Measurements from ENCODE around the gene TOP3A.

The TOP3A gene

DNA sequence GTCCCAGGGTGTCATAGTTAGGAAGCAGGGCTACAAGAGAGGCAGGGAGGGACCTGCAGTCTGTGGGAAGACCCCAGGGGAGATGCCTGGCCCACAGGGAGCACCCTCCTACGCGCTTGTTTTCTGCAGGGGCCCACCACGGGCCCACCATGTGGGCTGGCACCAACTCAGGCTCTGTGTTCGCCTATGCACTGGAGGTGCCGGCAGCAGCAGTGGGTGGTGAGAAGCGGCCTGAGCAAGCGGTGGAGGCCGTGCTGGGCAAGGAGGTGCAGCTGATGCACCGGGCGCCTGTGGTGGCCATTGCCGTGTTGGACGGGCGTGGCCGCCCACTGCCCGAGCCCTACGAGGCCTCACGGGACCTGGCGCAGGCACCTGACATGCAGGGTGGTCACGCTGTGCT lies 74.3 kb downstream of the TOP3A start:
- TF ChIP-seq, protein P1, sequence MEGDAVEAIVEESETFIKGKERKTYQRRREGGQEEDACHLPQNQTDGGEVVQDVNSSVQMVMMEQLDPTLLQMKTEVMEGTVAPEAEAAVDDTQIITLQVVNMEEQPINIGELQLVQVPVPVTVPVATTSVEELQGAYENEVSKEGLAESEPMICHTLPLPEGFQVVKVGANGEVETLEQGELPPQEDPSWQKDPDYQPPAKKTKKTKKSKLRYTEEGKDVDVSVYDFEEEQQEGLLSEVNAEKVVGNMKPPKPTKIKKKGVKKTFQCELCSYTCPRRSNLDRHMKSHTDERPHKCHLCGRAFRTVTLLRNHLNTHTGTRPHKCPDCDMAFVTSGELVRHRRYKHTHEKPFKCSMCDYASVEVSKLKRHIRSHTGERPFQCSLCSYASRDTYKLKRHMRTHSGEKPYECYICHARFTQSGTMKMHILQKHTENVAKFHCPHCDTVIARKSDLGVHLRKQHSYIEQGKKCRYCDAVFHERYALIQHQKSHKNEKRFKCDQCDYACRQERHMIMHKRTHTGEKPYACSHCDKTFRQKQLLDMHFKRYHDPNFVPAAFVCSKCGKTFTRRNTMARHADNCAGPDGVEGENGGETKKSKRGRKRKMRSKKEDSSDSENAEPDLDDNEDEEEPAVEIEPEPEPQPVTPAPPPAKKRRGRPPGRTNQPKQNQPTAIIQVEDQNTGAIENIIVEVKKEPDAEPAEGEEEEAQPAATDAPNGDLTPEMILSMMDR (IDR thresholded peaks at IDR 0.05; ENCODE audit: low read depth, low read length, poor library complexity, severe bottlenecking) = no peak
- no peak for TF ChIP-seq EZH2phosphoT487 (IDR thresholded peaks at IDR 0.05; ENCODE audit: borderline replicate concordance, low read length)
- Histone ChIP-seq H3K27ac (ENCODE audit: low read depth, low read length) (no peak overlapping the region), H3K4me3 (ENCODE audit: low read length) (no peak overlapping the region), H3K9me2 (replicated peaks; ENCODE audit: control insufficient read depth, low read length) (no peaks in the 10 kb centered on the region), H3K79me2 (ENCODE audit: control insufficient read depth, low read length) (no peaks in the 10 kb centered on the region), H3K27me3 (ENCODE audit: control insufficient read depth, low read length) (no peaks in the 10 kb centered on the region), H3F3A (ENCODE audit: control insufficient read depth, insufficient read depth) (no peaks in the 10 kb centered on the region), H3K4me2 (ENCODE audit: low read length) (no peak overlapping the region), H3K36me3 (ENCODE audit: control insufficient read depth, low read length) (peaks cover 10% of the 10 kb centered on the region), H4K20me1 (ENCODE audit: control insufficient read depth, insufficient read depth, low read depth, low read length) (no peaks in the 10 kb centered on the region), H3K4me1 (ENCODE audit: control insufficient read depth, low read length) (no peaks in the 10 kb centered on the region), H3K9me3 (ENCODE audit: control insufficient read depth, insufficient read depth, low read length) (no peaks in the 10 kb centered on the region)

DNA sequence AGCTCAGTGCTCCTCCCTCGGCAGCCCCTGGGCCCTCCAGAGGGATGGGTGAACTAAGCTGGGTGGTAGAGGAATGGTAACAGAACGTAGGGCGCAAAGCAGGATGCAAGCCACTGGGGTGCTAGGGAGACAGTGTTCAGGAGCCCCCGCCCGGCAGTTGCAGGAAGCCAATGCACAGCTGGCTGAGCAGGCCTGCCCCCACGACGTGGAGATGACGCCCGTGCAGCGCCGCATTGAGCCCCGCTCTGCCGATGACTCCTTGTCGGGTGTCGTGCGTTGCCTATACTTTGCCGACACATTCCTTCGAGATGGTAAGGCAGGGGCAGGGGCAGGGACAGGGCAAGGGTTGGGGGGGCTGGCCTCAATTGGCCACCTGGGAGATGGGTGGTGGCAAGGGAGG lies 76.5 kb downstream of the TOP3A start:
- H3K4me1 ChIP-seq (ENCODE audit: control insufficient read depth, low read length) = no peaks in the 10 kb centered on the region
- H3K79me2 ChIP-seq (ENCODE audit: control insufficient read depth, low read length) = no peaks in the 10 kb centered on the region
- H4K20me1 ChIP-seq (ENCODE audit: control insufficient read depth, insufficient read depth, low read depth, low read length) = no peaks in the 10 kb centered on the region
- H3K9me2 ChIP-seq (replicated peaks; ENCODE audit: control insufficient read depth, low read length) = no peaks in the 10 kb centered on the region
- no peaks in the 10 kb centered on the region for H3K9me3 ChIP-seq (ENCODE audit: control insufficient read depth, insufficient read depth, low read length)
- no peaks in the 10 kb centered on the region for H3F3A ChIP-seq (ENCODE audit: control insufficient read depth, insufficient read depth)
- H3K4me2 ChIP-seq (ENCODE audit: low read length) = no peak overlapping the region
- no peak for TF ChIP-seq EZH2phosphoT487 (IDR thresholded peaks at IDR 0.05; ENCODE audit: borderline replicate concordance, low read length)
- TF ChIP-seq, protein P1 (IDR thresholded peaks at IDR 0.05; ENCODE audit: low read depth, low read length, poor library complexity, severe bottlenecking) = no peak
- no peak overlapping the region for H3K4me3 ChIP-seq (ENCODE audit: low read length)
- H3K27me3 ChIP-seq (ENCODE audit: control insufficient read depth, low read length) = no peaks in the 10 kb centered on the region
- H3K27ac ChIP-seq (ENCODE audit: low read depth, low read length) = no peak overlapping the region
- H3K36me3 ChIP-seq (ENCODE audit: control insufficient read depth, low read length) = peaks cover 2% of the 10 kb centered on the region; the same call in 1 of the 2 replicates

DNA sequence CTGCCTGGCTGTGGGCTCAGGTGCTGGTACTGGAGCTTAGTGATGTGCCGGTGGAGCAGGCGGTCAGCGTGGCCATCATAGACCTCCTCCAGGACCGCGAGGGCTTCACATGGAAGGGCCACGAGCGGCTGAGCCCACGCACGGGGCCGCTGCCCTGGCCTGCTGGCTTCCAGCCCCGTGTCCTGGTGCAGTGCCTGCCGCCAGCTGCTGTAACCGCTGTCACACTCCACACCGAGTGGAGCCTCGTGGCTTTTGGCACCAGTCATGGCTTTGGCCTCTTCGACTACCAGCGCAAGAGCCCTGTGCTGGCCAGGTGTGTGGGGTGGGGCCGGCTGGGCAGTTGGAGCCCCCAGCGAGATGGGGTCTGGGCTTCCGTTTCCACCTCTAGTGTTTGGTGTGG lies 77.3 kb downstream of the TOP3A start:
- TF ChIP-seq, protein P1 (IDR thresholded peaks at IDR 0.05; ENCODE audit: low read depth, low read length, poor library complexity, severe bottlenecking) = no peak
- no peak for TF ChIP-seq EZH2phosphoT487 (IDR thresholded peaks at IDR 0.05; ENCODE audit: borderline replicate concordance, low read length)
- no peaks in the 10 kb centered on the region for H3K79me2 ChIP-seq (ENCODE audit: control insufficient read depth, low read length)
- H3K27me3 ChIP-seq (ENCODE audit: control insufficient read depth, low read length) = no peaks in the 10 kb centered on the region
- no peaks in the 10 kb centered on the region for H3K9me2 ChIP-seq (replicated peaks; ENCODE audit: control insufficient read depth, low read length)
- no peaks in the 10 kb centered on the region for H3F3A ChIP-seq (ENCODE audit: control insufficient read depth, insufficient read depth)
- no peaks in the 10 kb centered on the region for H3K9me3 ChIP-seq (ENCODE audit: control insufficient read depth, insufficient read depth, low read length)
- H3K4me3 ChIP-seq (ENCODE audit: low read length) = no peak overlapping the region
- no peaks in the 10 kb centered on the region for H3K4me1 ChIP-seq (ENCODE audit: control insufficient read depth, low read length)
- no peaks in the 10 kb centered on the region for H4K20me1 ChIP-seq (ENCODE audit: control insufficient read depth, insufficient read depth, low read depth, low read length)
- H3K36me3 ChIP-seq (ENCODE audit: control insufficient read depth, low read length) = no peaks in the 10 kb centered on the region; the same call in 1 of the 2 replicates
- no peak overlapping the region for H3K27ac ChIP-seq (ENCODE audit: low read depth, low read length)
- H3K4me2 ChIP-seq (ENCODE audit: low read length) = no peak overlapping the region
